Neural cell (in vitro differentiated cells): ENCODE data around the gene DACH1.

ENCODE experiments used
- CTCF ChIP-seq: fragments of 450-650 bp; IDR thresholded peaks from 2 replicates; pipeline ENCODE4 v1.5.1; 2014; ENCODE audit warnings: antibody characterized with exemption, mild to moderate bottlenecking, moderate library complexity; ENCODE audit not compliant: poor library complexity, severe bottlenecking
- EZH2 ChIP-seq: fragments of 200-600, 300-800 bp; shearing (Covaris generic), sonication (generic); IDR thresholded peaks from 2 replicates; pipeline ENCODE4 v1.6.1; 2014; ENCODE audit warnings: antibody characterized with exemption, low read length, borderline replicate concordance, mild to moderate bottlenecking; ENCODE audit not compliant: insufficient read depth, poor library complexity, severe bottlenecking
- POLR2AphosphoS5 ChIP-seq: IDR thresholded peaks from 2 replicates; pipeline ENCODE4 v1.6.1; 2012

GRCh38 chr13:71618159-71618558 lies 248.8 kb downstream of the DACH1 start:
- TF ChIP-seq CTCF (no peak), EZH2 (no peak), POLR2AphosphoS5 (no peak)
